Measurements from ENCODE around the gene ZNF3.

The ZNF3 gene

GRCh38 chr7:100120733-100121036 is 39.2 kb upstream of the ZNF3 start:
- DNase-seq: no peak
- Histone ChIP-seq H3K9me3 (no peaks in the 10 kb centered on the region), H3K4me3 (ENCODE audit: low read depth, low read length) (peak overlapping the region; percentile 99), H3K36me3 (no peaks in the 10 kb centered on the region), H3K4me1 (no peaks in the 10 kb centered on the region), H3K27me3 (no peaks in the 10 kb centered on the region)
- no peak for TF ChIP-seq CTCF (IDR thresholded peaks at IDR 0.05; ENCODE audit: low read depth, low read length)

GRCh38 chr7:100119970-100120732 is 38.6 kb upstream of the ZNF3 start:
- DNase-seq: peak; percentile 53
- peak overlapping the region; percentile 99 for H3K4me3 ChIP-seq (ENCODE audit: low read depth, low read length)
- no peaks in the 10 kb centered on the region for H3K4me1 ChIP-seq
- no peaks in the 10 kb centered on the region for H3K36me3 ChIP-seq
- no peaks in the 10 kb centered on the region for H3K9me3 ChIP-seq
- H3K27me3 ChIP-seq: no peaks in the 10 kb centered on the region
- TF ChIP-seq CTCF (IDR thresholded peaks at IDR 0.05; ENCODE audit: low read depth, low read length): no peak

GRCh38 chr7:100119072-100119969 is 37.8 kb upstream of the ZNF3 start, which contains the start of the genes CNPY4 and TAF6:
Gene CNPY4, plus strand, starts transcription at chr7:100119634. Its CDS starts 111 bp downstream, at chr7:100119745.
Gene TAF6, minus strand, starts transcription at chr7:100119358. Its CDS starts 5,149 bp downstream, at chr7:100114209.
- no peak for TF ChIP-seq CTCF (IDR thresholded peaks at IDR 0.05; ENCODE audit: low read depth, low read length)
- DNase-seq: peak; percentile 95
- H3K27me3 ChIP-seq: no peaks in the 10 kb centered on the region
- H3K4me1 ChIP-seq: no peaks in the 10 kb centered on the region
- H3K4me3 ChIP-seq (ENCODE audit: low read depth, low read length): peak within 1 kb of the TSS; percentile 99
- H3K36me3 ChIP-seq: no peaks in the 10 kb centered on the region
- H3K9me3 ChIP-seq: no peaks in the 10 kb centered on the region

- Histone ChIP-seq H3K4me1 (no peaks in the 10 kb centered on the region), H3K27me3 (no peaks in the 10 kb centered on the region)
- DNase-seq: no peak
These were observed 37.0 kb upstream of the ZNF3 start for GRCh38 chr7:100118388-100119071.

GRCh38 chr7:100115026-100115425 is 33.5 kb upstream of the ZNF3 start:
- peaks cover 29% of the 10 kb centered on the region for H3K36me3 ChIP-seq

More at GRCh38 chr7:100118388-100119071, 37.0 kb upstream of the ZNF3 start:
- peaks cover 5% of the 10 kb centered on the region for H3K36me3 ChIP-seq
- no peak for TF ChIP-seq CTCF (IDR thresholded peaks at IDR 0.05; ENCODE audit: low read depth, low read length)
- peak overlapping the region; percentile 99 for H3K4me3 ChIP-seq (ENCODE audit: low read depth, low read length)
- H3K9me3 ChIP-seq: no peaks in the 10 kb centered on the region

More at GRCh38 chr7:100115026-100115425, 33.5 kb upstream of the ZNF3 start:
- H3K27me3 ChIP-seq: no peaks in the 10 kb centered on the region
- H3K9me3 ChIP-seq: no peaks in the 10 kb centered on the region
- no peak for DNase-seq
- no peaks in the 10 kb centered on the region for H3K4me1 ChIP-seq
- TF ChIP-seq CTCF (IDR thresholded peaks at IDR 0.05; ENCODE audit: low read depth, low read length): no peak
- H3K4me3 ChIP-seq (ENCODE audit: low read depth, low read length): no peak overlapping the region
